Hematopoietic multipotent progenitor cell treated with erythropoietin and hydrocortisone succinate and interleukin-3 and kit ligand, for 17 days (in vitro differentiated cells): ENCODE results near the gene PRKAR1B.

Experiments used
- DNase-seq: peaks from one replicate; pipeline ENCODE4 v3.0.0-alpha.2; 2015; ENCODE audit warnings: low spot score

PRKAR1B gene

GRCh38 chr7:509426-510130, 217.5 kb downstream of the PRKAR1B start:
- no peak for DNase-seq

- DNase-seq: no peak
These were observed 218.5 kb downstream of the PRKAR1B start for GRCh38 chr7:508461-509170.

DNA sequence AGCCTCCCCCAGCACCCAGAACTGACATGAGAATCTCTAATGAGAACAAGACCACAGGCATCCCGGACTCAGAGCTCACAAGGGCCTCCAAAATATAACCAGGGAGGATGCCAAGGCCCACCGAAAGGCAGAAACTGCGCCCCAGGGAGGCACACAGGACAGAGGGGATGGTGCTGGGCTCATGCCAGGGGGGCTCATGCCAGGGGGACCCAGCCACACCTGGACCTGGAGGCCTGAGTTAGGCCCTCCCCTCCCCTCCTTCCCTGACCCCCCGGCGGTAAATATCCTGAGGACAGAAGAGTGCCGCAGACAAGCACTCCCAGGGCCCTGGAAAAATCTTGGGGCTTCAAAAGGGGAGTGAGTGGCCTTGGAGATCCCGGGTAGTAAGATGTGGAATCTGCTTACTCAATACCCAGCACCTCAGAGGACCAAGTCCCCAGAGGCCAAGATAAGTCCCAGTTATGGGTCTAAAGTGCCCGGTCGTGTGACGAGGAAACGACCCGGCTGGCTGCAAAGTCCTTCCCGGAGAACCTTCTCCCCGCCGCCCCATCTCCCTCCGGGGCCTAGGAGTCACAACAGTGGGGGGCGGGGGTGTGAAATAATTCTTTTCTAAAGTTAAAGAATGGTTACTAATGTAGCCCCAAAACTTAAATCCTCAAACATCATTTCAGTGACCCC, 219.3 kb downstream of the PRKAR1B start:
- no peak for DNase-seq

DNA sequence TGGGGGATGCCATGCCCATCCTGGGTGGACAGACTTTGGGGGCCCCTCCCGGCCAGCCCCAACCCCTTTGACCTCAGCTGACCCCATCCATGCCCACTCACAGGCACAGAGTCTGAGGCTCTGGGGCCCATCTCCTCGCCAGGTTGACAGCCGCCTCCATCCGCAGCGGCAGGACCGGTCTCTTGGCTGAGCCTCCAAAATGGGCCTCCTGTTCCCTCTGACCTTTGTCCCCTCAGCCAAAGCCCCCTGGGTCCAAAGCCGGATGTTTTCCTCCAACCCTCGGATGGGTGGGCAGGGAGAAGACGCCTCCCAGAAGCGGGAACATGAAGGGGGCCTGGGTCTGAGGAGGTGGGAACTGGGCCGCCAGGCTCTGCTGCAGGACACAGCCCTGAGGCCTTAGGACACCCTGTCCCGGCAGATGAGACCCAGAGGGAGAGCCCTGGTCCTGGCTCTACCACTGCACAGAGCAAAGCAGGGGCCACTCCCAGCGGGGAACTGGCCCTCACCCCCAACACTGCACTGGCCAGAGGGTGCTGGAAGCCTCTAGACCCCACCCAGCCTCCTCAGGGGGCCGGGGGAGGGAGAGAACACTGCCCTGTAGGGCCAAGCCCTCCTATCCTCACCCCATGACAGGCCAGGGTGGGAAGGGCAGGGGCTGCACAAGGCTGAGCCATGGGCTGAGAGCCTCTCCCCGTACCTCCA, 220.0 kb downstream of the PRKAR1B start:
- DNase-seq: no peak

- DNase-seq: no peak
These were observed 220.7 kb downstream of the PRKAR1B start for GRCh38 chr7:506391-506831.

DNA sequence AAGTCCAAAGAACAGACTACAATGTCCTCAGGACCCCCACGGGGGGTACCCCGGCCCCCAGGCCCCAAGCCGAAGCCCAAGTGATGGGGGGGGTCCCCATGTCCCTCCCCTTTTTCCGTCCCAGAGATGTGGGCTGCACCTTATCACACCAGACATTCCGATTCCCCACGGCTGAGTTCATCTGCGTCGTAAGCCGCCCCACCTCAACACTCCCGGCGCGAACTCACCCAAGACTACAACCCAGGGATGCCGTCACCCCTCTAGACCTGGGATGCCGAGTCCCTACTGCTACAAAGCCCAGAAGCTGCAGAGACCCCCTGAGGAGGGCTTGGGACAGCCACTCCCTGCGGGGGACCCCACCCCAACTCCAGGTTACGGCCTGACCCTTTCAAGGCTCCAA, 221.9 kb downstream of the PRKAR1B start:
- DNase-seq: no peak

DNA sequence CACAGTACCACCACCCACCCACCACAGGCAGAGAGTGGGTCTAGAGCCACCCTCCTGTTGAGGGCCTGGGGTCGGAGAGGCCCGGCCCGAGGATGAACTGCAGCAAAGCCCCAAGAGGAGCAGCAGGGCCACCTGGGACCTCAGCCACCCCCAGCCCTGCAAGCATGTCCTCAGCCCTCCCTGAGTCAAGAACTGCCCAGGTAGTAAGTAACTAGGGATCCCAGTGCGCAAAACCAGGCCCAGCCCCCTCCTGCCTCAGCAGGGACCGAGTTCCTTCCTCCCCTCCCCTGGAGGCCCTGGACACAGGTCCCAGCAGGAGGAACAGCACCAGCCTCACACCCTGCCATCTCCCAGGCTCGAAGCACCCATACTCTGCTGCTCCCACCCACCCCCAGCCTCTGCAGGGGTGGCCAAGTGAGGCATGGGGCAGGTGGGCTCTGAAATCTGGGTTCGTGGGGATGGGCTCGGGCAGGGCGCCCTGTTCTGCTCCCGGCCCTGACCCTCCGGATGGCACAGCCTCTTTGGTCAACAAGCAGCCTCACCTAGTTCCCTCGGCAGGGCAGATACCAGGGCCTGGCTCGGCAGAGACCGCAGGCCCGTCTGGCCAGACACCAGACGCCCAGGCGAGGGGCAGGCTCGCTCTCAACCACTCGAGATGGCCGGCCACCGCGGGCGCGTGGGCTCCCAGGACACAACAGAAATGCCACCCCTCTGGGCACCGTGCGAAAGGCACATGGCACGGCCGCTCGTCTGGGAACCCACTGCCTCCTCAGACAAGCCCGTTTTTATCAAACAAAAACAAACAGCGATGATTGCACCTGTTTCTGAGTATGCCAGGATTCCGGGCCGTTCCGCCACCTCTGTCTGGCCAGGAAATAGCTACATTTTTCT, 222.6 kb downstream of the PRKAR1B start:
- DNase-seq: no peak

DNA sequence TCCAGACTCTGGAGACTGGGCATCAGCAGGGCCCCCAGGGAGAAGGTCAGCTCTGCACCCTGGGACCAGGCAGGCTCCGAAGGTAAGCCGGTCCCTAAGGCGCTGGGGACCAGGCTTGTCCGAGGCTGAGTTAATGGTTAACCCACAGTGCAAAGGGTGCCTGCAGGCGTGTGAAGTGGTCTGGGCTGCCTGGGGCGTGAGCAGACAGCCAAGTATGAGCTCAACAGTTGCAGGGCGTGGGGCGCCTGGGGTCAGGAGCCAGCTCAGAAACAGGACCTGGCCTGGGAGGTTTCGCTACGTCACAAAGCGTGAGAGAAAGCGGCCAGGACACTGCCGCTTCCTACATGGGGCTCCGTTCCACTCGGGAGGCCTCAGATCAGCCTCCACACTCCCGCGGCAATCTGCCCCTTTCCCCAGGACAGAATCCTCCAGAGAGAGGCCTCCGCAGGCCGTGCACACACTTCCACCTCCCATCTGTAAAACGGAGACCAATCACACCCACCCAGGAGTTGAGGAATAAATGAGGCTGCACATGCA, 223.4 kb downstream of the PRKAR1B start:
- no peak for DNase-seq

DNA sequence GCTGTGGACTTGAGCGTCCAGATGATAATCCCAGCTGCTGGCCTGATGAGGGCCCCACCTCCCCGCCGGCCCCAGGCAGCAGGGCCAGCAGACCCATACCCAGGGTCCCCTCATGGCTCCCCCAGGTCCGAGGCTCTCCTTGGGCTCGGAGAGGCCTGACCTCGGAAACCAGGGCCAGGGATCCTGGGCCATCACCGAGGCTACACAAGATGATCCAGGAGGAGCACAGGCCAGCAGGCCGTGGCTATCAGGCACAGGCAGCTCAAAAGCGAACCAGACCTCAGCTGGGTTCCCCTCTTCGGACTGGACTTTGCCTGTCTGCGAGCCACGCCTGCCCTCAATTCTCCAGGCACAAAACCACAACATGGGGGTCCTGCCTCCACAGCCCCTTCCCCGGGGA, 224.8 kb downstream of the PRKAR1B start:
- DNase-seq: no peak

DNA sequence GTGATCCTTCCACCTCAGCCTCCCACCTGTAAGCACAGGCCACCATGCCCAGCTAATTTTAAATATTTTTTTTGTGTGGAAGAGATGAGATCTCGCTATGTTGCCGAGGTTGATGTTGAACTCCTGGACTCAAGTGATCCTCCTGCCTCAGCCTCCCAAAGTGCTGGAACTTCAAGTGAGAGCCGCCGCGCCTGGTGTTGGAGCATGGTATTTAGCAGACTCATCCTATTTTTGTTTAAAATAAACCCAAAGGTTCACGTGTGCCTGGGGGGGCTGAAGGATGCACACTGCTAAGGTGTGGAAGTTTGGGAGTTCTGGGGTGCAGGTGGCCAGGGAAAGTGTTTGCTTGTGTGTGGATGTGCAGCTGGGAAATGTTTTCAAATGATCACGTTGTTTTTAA, 225.6 kb downstream of the PRKAR1B start:
- no peak for DNase-seq

DNA sequence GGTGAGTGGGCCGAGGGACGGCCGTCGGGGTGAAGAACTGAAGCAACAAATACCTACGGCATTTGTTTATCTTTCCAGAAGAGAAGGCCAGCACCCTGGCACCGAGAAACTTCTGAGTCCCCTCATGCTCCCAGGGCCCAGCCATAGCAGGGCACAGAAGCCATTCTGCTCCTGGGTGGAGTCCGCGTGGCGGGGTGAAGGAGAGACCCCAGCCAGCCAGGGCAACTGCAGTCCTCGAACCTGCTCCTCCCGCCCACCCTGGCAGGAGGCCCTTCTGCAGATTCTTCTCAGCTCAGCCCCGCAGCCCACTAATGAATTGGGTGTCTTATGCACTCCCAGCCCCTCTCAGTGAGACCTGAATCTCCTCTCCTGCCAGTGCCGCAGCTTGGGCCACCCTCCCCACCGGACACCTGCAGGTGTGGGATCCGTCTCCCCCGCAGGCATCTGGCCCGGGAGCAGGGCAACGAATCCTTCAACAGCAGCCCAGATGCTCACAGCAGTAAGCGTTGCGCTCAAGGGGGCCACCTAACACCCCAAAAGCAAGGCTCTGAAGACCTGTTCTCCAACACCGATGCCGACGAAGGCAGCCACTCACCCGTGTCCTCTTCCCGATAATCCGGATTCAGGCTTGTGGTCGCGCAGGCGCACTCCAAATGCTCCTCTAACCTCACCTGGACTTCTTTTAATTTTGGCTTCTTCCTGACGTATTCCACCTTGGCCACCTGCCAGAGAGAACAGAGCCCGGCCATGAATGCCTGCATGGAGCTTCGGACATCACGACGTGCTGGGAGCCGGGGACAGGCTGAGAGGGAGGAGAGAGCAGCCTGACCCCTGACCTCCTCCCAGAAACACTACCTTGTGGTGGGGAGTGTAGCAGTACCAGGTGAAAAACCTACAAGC, 226.3 kb downstream of the PRKAR1B start:
- no peak for DNase-seq

DNA sequence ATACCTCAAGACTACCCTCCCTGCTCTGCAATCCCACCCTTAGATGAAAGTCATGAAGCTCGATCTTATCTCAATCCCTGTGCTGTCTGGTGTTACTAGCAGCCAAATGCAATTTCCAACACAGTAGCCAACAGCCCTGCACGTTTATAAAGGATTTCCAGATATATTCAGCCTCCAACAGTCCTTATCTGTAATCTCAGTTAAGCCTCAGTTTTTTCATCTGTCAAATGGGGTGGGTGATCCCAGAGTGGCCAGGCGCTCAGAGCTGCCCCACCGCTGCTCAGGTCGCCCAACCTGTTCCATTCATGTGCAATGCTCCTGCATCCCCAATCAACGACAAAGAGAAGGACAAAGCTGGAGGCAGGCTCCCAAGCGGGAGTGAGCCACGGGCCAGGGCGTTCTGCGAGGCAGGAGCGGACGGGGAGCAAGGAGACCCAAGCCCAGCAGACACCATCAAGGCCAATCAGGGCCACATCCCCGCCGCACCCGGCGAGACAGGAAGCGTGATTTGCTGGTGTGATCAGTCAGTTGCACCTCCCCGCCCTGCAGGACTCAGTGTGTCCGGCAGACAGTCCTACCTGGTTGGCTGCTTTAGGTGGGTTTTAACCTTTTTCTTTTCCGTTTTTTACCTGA, 227.1 kb downstream of the PRKAR1B start:
- no peak for DNase-seq
